B cell (primary cell): Measurements from ENCODE around the gene TMEM52. TPM values are rescaled to one million over a fixed set of nuclear protein-coding genes. Genes with fewer than 3 reads are reported as not detected.

Experiments
- ATAC-seq: fragments of 200-7000 bp; cut with Tn5 transposase; one replicate; pipeline ENCODE4 v1.10.0; 2021; ENCODE audit warnings: low read depth, mild to moderate bottlenecking, moderate number of reproducible peaks, moderate library complexity
- CTCF ChIA-PET: fragments of 350-600 bp; sonication (Branson Sonifier 250); formaldehyde crosslinking; loops from one replicate; lab custom pipeline; 2021; ENCODE audit warnings: antibody characterized with exemption, inconsistent platforms; lab: Charles Lee
- POLR2A ChIA-PET: fragments of 350-600 bp; sonication (Branson Sonifier 250); formaldehyde crosslinking; loops from one replicate; lab custom pipeline; 2021; ENCODE audit warnings: antibody characterized with exemption; lab: Charles Lee
- DNase-seq: peaks from one replicate; pipeline ENCODE4 v3.0.0; 2013
- H2AFZ ChIP-seq: 2 replicates; pipeline ENCODE4 v1.6.1; 2012; ENCODE audit warnings: mild to moderate bottlenecking, low read depth, low read length; ENCODE audit not compliant: insufficient read depth, poor library complexity, severe bottlenecking
- H3K27ac ChIP-seq, 2 donors: 1 replicate in 1 of 2; 2 replicates in 1 of 2; pipeline ENCODE4 v1.5.1; 2012 to 2013; ENCODE audit warnings: low read length in 2 of 2, mild to moderate bottlenecking in 2 of 2, moderate library complexity in 1 of 2
- H3K27me3 ChIP-seq, 4 experiments: fragments of 200-600 bp in 1 of 4; sonication (generic) in 1 of 4; replicated peaks in 1 of 4; 1 replicate in 2 of 4; 2 replicates in 2 of 4; pipeline versions ENCODE4 v1.6.1 to v1.7.0; 2013 to 2016; ENCODE audit warnings: low read length in 3 of 4, mild to moderate bottlenecking in 2 of 4, mixed read lengths in 1 of 4, moderate library complexity in 1 of 4; ENCODE audit not compliant: insufficient read depth in 4 of 4, control insufficient read depth in 3 of 4; ENCODE audit errors: control extremely low read depth in 1 of 4
- H3K36me3 ChIP-seq, 2 experiments: replicated peaks in 1 of 2; 1 replicate in 1 of 2; 2 replicates in 1 of 2; pipeline versions ENCODE4 v1.6.1 to v1.7.1; 2013; ENCODE audit warnings: low read length in 1 of 2; ENCODE audit not compliant: insufficient read depth in 2 of 2, control insufficient read depth in 1 of 2; ENCODE audit errors: control extremely low read depth in 1 of 2, extremely low read depth in 1 of 2
- H3K4me1 ChIP-seq, 2 donors: fragments of 200-600 bp in 1 of 2; sonication (generic) in 1 of 2; 1 replicate in 1 of 2; 2 replicates in 1 of 2; pipeline versions ENCODE4 v1.5.1 to v1.6.1; 2013 to 2017; ENCODE audit warnings: low read length in 2 of 2; ENCODE audit not compliant: control insufficient read depth in 2 of 2, insufficient read depth in 2 of 2
- H3K4me2 ChIP-seq: replicated peaks from 2 replicates; pipeline ENCODE3; 2012; ENCODE audit warnings: mild to moderate bottlenecking, low read depth, low read length; ENCODE audit not compliant: poor library complexity, severe bottlenecking
- H3K4me3 ChIP-seq, 5 experiments: fragments of 200-600 bp in 1 of 5; sonication (generic) in 1 of 5; 1 replicate in 3 of 5; 2 replicates in 2 of 5; pipeline versions ENCODE4 v1.5.1 to v1.7.0; 2011 to 2016; ENCODE audit warnings: low read length in 4 of 5, mild to moderate bottlenecking in 4 of 5, low read depth in 2 of 5, control low read depth in 1 of 5, moderate library complexity in 1 of 5; ENCODE audit not compliant: insufficient read depth in 1 of 5; ENCODE audit errors: control extremely low read depth in 1 of 5, extremely low read depth in 1 of 5
- H3K79me2 ChIP-seq: fragments of 200-600 bp; sonication (generic); one replicate; pipeline ENCODE4 v1.6.0; 2016; ENCODE audit warnings: low read length; ENCODE audit not compliant: control insufficient read depth, insufficient read depth
- H3K9ac ChIP-seq: fragments of 200-600 bp; sonication (generic); 2 replicates; pipeline ENCODE4 v1.6.1; 2017; ENCODE audit warnings: mild to moderate bottlenecking, low read length, moderate library complexity
- H3K9me3 ChIP-seq, 3 donors: one replicate each; pipeline versions ENCODE4 v1.6.1 to v1.7.1; 2013; ENCODE audit warnings: low read length in 2 of 3; ENCODE audit not compliant: control insufficient read depth in 2 of 3, insufficient read depth in 1 of 3; ENCODE audit errors: control extremely low read depth in 1 of 3
- H4K20me1 ChIP-seq: 2 replicates; pipeline ENCODE4 v1.6.0; 2012; ENCODE audit warnings: mild to moderate bottlenecking, low read length; ENCODE audit not compliant: insufficient read depth, control insufficient read depth, poor library complexity, severe bottlenecking
- H3K27ac Mint-ChIP-seq: one replicate; pipeline ENCODE4 v1.8.0; 2021; ENCODE audit warnings: mixed read lengths
- H3K27me3 Mint-ChIP-seq: one replicate; pipeline ENCODE4 v1.8.0; 2021; ENCODE audit warnings: mixed read lengths
- H3K4me1 Mint-ChIP-seq: one replicate; pipeline ENCODE4 v1.8.0; 2021; ENCODE audit warnings: mixed read lengths
- H3K4me3 Mint-ChIP-seq: one replicate; pipeline ENCODE4 v1.8.0; 2021; ENCODE audit warnings: mixed read lengths
- H3K9me3 Mint-ChIP-seq: one replicate; pipeline ENCODE4 v1.8.0; 2022; ENCODE audit warnings: mixed read lengths; ENCODE audit not compliant: insufficient read depth
- CTCF ChIP-seq: fragments of 200-600 bp; IDR thresholded peaks from one replicate; pipeline ENCODE4 v1.8.0; 2022; ENCODE audit warnings: antibody characterized with exemption, mild to moderate bottlenecking
- EZH2 ChIP-seq: IDR thresholded peaks from 2 replicates; pipeline ENCODE4 v1.6.1; 2012; ENCODE audit warnings: borderline replicate concordance, low read depth, mild to moderate bottlenecking, moderate library complexity, low read length; ENCODE audit not compliant: insufficient read depth, poor library complexity, severe bottlenecking
- WGBS: methylation state at CpG from one replicate; pipeline ENCODE4 v1.1.5; 2013; ENCODE audit warnings: missing lambda C conversion rate; ENCODE audit not compliant: insufficient coverage; 5-methylcytosine and 5-hydroxymethylcytosine counted together
- intact Hi-C: fragments of 100-400 bp; cut with micrococcal nuclease; formaldehyde crosslinking; loops from one replicate; pipeline ENCODE4 v1.10.0; 2022
- polyA plus RNA-seq: library from polyadenylated mRNA; depleted of rRNA; stranded (reverse); fragments of >200 nt; gene quantifications from 2 replicates; pipeline ENCODE4 v1.2.3, GENCODE V29; 2012
- total RNA-seq, 2 donors: library from RNA; stranded (reverse); fragments of 120-200 nt in 1 of 2; gene quantifications; 1 replicate in 1 of 2; 2 replicates in 1 of 2; pipeline versions ENCODE4 v1.2.3 to v1.2.4, GENCODE V29; 2013 to 2022

TMEM52 gene
- total and polyA plus RNA-seq, 2 donors (not counting 1 experiment from before 2014, with no cell fraction given), result 0.69 to 1.00 TPM

- H3K9me3 Mint-ChIP-seq, result peaks cover 7% of the 10 kb centered on the region
- no peak overlapping the region for H3K27ac Mint-ChIP-seq
- Histone ChIP-seq H3K4me1 (no peaks in the 10 kb centered on the region), H3K4me3 (no peak overlapping the region), H3K4me2 (no peak overlapping the region), H3K27me3 (peaks cover 0 to 4% (median 0%) of the 10 kb centered on the region in 4 experiments), H3K79me2 (no peaks in the 10 kb centered on the region), H4K20me1 (no peaks in the 10 kb centered on the region), H3K36me3 (no peaks in the 10 kb centered on the region), H3K9me3 (peaks cover 0 to 16% (median 6%) of the 10 kb centered on the region in 3 donors), H3K9ac (no peak overlapping the region), H3K27ac (no peak overlapping the region), H2AFZ (no peak overlapping the region)
- no peak for TF ChIP-seq CTCF
- no peak for TF ChIP-seq EZH2
- 100% methylated on average over 1 of the region's 5 CpGs for WGBS
- POLR2A ChIA-PET, result no interaction called here
- H3K27me3 Mint-ChIP-seq, result peaks cover 25% of the 10 kb centered on the region
- no peaks in the 10 kb centered on the region for H3K4me1 Mint-ChIP-seq
- intact Hi-C loops, result no loop called here
- no peak overlapping the region for H3K4me3 Mint-ChIP-seq
- DNase-seq, result no peak
- no peak for ATAC-seq
- CTCF ChIA-PET, result no interaction called here
These were observed 31.9 kb upstream of the TMEM52 start for GRCh38 chr1:1950940-1951339.

- POLR2A ChIA-PET, result no interaction called here
- WGBS, result no CpG with 5 or more reads among the region's 1 CpG
- H3K9me3 ChIP-seq, result peaks cover 0 to 8% (median 6%) of the 10 kb centered on the region in 3 donors
These were observed 29.7 kb upstream of the TMEM52 start for GRCh38 chr1:1948783-1949182.

More at GRCh38 chr1:1948783-1949182, 29.7 kb upstream of the TMEM52 start:
- intact Hi-C loops, result no loop called here
- Mint-ChIP-seq H3K4me1 (peaks cover 5% of the 10 kb centered on the region), H3K27me3 (peaks cover 27% of the 10 kb centered on the region), H3K27ac (no peak overlapping the region), H3K9me3 (peaks cover 7% of the 10 kb centered on the region), H3K4me3 (no peak overlapping the region)
- Histone ChIP-seq H3K27me3 (peaks cover 0 to 5% (median 2%) of the 10 kb centered on the region in 4 experiments), H2AFZ (no peak overlapping the region), H3K36me3 (no peaks in the 10 kb centered on the region), H3K9ac (no peak overlapping the region), H3K79me2 (no peaks in the 10 kb centered on the region), H3K4me2 (no peak overlapping the region), H3K4me1 (peaks cover 2 to 6% of the 10 kb centered on the region in 2 donors), H3K4me3 (no peak overlapping the region), H4K20me1 (no peaks in the 10 kb centered on the region), H3K27ac (no peak overlapping the region)
- CTCF ChIA-PET, result no interaction called here
- ATAC-seq (no peak), DNase-seq (no peak)
- TF ChIP-seq CTCF, result no peak
- no peak for TF ChIP-seq EZH2
